Pancreas (tissue), 10 donors: Measurements from ENCODE around the gene NFYC. TPM values are rescaled to one million over a fixed set of nuclear protein-coding genes. Genes with fewer than 3 reads are reported as not detected.
"Not testable (repeated sequence)": the region's sequence is repeated elsewhere in the genome, so short reads cannot be mapped to it uniquely, and the experiment has no call there.

Experiments used
- ATAC-seq, 4 donors: fragments of 200-7000 bp; cut with Tn5 transposase; one replicate each; pipeline versions ENCODE4 v1.8.0 to v1.9.1; 2020; ENCODE audit warnings: mild to moderate bottlenecking in 4 of 4, moderate library complexity in 4 of 4
- DNase-seq, 6 donors: peaks; one replicate each; pipeline ENCODE4 v3.0.0-alpha.2; 2020
- FAIRE-seq: peaks from 2 replicates; lab custom pipeline; 2012; peaks lifted over from hg19 to GRCh38; lab: Jason Lieb, UNC
- H3K27ac ChIP-seq, 4 donors: fragments of 200-600 bp; sonication (generic); 1 replicate in 3 of 4; 2 replicates in 1 of 4; pipeline versions ENCODE4 v1.5.0 to v1.8.0; 2020
- H3K27me3 ChIP-seq, 4 donors: fragments of 200-600 bp; one replicate each; pipeline ENCODE4 v1.8.0; 2021
- H3K36me3 ChIP-seq, 3 donors: fragments of 200-600 bp; sonication (generic) in 1 of 3; one replicate each; pipeline versions ENCODE4 v1.5.0 to v1.8.0; 2020 to 2021
- H3K4me1 ChIP-seq, 3 donors: fragments of 200-600 bp; one replicate each; pipeline ENCODE4 v1.8.0; 2021
- H3K4me3 ChIP-seq, 4 donors: fragments of 200-600 bp; sonication (generic) in 2 of 4; one replicate each; pipeline versions ENCODE4 v1.5.0 to v1.8.0; 2020 to 2021
- H3K9me3 ChIP-seq, 4 donors: fragments of 200-600 bp; one replicate each; pipeline ENCODE4 v1.8.0; 2021
- CTCF ChIP-seq, 4 donors: fragments of 200-600 bp; sonication (generic) in 3 of 4; IDR thresholded peaks; one replicate each; pipeline versions ENCODE4 v1.5.0 to v1.8.0; 2021; ENCODE audit warnings: antibody characterized with exemption in 4 of 4
- WGBS, 2 donors: extraction: QIAGEN DNeasy Blood & Tissue Kit; methylation state at CpG; one replicate each; pipeline ENCODE4 v1.1.7; 2013; 5-methylcytosine and 5-hydroxymethylcytosine counted together
- intact Hi-C, 3 donors: fragments of 100-400 bp; cut with DNase I; formaldehyde crosslinking; loops; one replicate each; pipeline versions ENCODE4 v1.11.1 to v1.14.2; 2022
- polyA plus RNA-seq, 2 donors: library from polyadenylated mRNA; stranded (reverse); fragments of 200-250 nt; gene quantifications; one replicate each; pipeline ENCODE4 v1.2.3, GENCODE V29; 2013
- total RNA-seq, 6 donors: library from RNA; stranded (reverse); fragmentation: NEBNext Ultra II Directional in 4 of 6; extraction: Animal tissue kit (Norgen Biotek cat#: 25700) in 4 of 6; gene quantifications; one replicate each; pipeline versions ENCODE4 v1.2.1 to v1.2.4, GENCODE V29; 2021 to 2023
- donor health status: healthy with polysubstance abuse.
- donor health status: DM: no; HTN: no; CAD: no; lungs with moderate emphysema.
- donor health status: DM: no; HTN: no; CAD: no.
- donor health status: control.
- donor health status: control.
- donor health status: Bipolar disorder and iron deficiency.
- donor health status: DM: yes; HTN: yes; CAD: no.
- donor health status: DM: no; HTN: no; CAD: no.
- donor health status: DM: no; HTN: no; CAD: no.
- donor health status: DM: yes; HTN: yes; CAD: no.

The NFYC gene
- total and polyA plus RNA-seq, 8 donors, result 21.3 to 39.6 (median 28.2) TPM

- Histone ChIP-seq H3K9me3 (no peaks in the 10 kb centered on the region), H3K36me3 (no peaks in the 10 kb centered on the region), H3K27me3 (no peaks in the 10 kb centered on the region), H3K4me3 (no peak overlapping the region), H3K4me1 (peaks cover 38 to 50% (median 44%) of the 10 kb centered on the region in 3 donors), H3K27ac (no peak overlapping the region)
- no peak for TF ChIP-seq CTCF (IDR thresholded peaks at IDR 0.05)
- DNase-seq (no peak), ATAC-seq (no peak), FAIRE-seq (no peak)
- intact Hi-C loops, result no loop called here
- 96 to 97% methylated on average over 3 of the region's 3 CpGs for whole genome bisulfite sequencing, 2 donors
Observed at GRCh38 chr1:40720493-40720892, 29.0 kb downstream of the NFYC start.

- ATAC-seq (peak in 1 of 4 donors; percentile 23), FAIRE-seq (no peak), DNase-seq (no peak)
- Histone ChIP-seq H3K9me3 (no peaks in the 10 kb centered on the region), H3K27ac (no peak overlapping the region), H3K27me3 (no peaks in the 10 kb centered on the region), H3K36me3 (no peaks in the 10 kb centered on the region), H3K4me3 (no peak overlapping the region), H3K4me1 (peaks cover 18 to 29% (median 23%) of the 10 kb centered on the region in 3 donors)
- no peak for TF ChIP-seq CTCF (IDR thresholded peaks at IDR 0.05)
- WGBS, 2 donors, result 57 to 67% methylated on average over 3 of the region's 3 CpGs
- intact Hi-C loops, result no loop called here
Observed at GRCh38 chr1:40722622-40723021, 31.1 kb downstream of the NFYC start.

- Histone ChIP-seq H3K4me1 (peaks cover 11 to 21% (median 16%) of the 10 kb centered on the region in 3 donors), H3K27ac (no peak overlapping the region), H3K27me3 (no peaks in the 10 kb centered on the region), H3K9me3 (no peaks in the 10 kb centered on the region), H3K4me3 (no peak overlapping the region), H3K36me3 (no peaks in the 10 kb centered on the region)
- no peak for TF ChIP-seq CTCF (IDR thresholded peaks at IDR 0.05)
- DNase-seq, result no peak
- 75 to 77% methylated on average over 8 of the region's 8 CpGs for WGBS, 2 donors
- intact Hi-C loops, result no loop called here
- no peak for ATAC-seq
- no peak for FAIRE-seq
Observed at GRCh38 chr1:40723196-40723955, 31.9 kb downstream of the NFYC start.

GRCh38 chr1:40727662-40728061 is 36.2 kb downstream of the NFYC start:
- H3K27me3 ChIP-seq, DNase-seq, intact Hi-C loops, H3K36me3 ChIP-seq, FAIRE-seq, H3K9me3 ChIP-seq, ATAC-seq, H3K4me3 ChIP-seq, H3K27ac ChIP-seq, H3K4me1 ChIP-seq: not testable (repeated sequence)
- 97 to 99% methylated on average over 9 of the region's 9 CpGs for WGBS, 2 donors

GRCh38 chr1:40729316-40729862 is 37.9 kb downstream of the NFYC start:
- FAIRE-seq, H3K4me3 ChIP-seq, H3K27ac ChIP-seq, H3K27me3 ChIP-seq, H3K9me3 ChIP-seq, DNase-seq, H3K4me1 ChIP-seq, H3K36me3 ChIP-seq, ATAC-seq, intact Hi-C loops: not testable (repeated sequence)
- 97 to 98% methylated on average over 5 of the region's 5 CpGs for WGBS, 2 donors
